Measurements from ENCODE around the gene MYCBP2. TPM values are rescaled to one million over a fixed set of nuclear protein-coding genes. Genes with fewer than 3 reads are reported as not detected.

MYCBP2 gene
- total RNA-seq, 1 experiment from 2014 or later, result 22.0 TPM

DNA sequence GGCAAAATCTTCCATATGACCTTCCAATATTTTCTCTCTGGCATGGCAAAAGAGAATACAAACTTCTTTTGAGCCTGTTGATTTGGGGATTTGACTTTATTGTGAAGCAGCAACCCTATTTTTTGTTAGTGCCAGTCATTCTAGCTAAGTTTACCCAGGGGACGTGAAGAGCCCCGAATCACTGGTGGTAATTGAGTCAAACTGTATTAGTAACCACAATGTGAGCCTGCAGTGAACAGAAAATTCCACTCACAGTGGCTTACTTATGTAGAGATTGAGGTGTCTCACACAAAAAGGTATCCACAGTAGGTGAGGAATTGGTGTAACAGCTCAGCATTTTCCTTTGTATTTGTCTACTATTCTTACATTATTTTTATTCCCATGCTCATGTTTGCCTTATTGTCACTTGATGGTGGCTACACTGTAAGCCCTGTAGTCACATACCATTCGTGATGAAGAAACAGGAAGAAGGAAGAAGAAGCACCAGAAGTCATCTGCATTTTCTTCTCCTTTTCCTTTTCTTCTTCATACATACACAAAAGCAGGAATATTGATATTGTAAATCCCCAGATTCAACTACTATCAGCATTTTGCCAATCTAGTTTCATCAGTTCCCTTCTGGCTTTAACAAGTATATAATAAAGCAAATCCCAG is 33.3 kb upstream of the MYCBP2 start:
- CTCF ChIA-PET, result no interaction called here
- TF ChIP-seq, protein P1, sequence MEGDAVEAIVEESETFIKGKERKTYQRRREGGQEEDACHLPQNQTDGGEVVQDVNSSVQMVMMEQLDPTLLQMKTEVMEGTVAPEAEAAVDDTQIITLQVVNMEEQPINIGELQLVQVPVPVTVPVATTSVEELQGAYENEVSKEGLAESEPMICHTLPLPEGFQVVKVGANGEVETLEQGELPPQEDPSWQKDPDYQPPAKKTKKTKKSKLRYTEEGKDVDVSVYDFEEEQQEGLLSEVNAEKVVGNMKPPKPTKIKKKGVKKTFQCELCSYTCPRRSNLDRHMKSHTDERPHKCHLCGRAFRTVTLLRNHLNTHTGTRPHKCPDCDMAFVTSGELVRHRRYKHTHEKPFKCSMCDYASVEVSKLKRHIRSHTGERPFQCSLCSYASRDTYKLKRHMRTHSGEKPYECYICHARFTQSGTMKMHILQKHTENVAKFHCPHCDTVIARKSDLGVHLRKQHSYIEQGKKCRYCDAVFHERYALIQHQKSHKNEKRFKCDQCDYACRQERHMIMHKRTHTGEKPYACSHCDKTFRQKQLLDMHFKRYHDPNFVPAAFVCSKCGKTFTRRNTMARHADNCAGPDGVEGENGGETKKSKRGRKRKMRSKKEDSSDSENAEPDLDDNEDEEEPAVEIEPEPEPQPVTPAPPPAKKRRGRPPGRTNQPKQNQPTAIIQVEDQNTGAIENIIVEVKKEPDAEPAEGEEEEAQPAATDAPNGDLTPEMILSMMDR (IDR thresholded peaks at IDR 0.05; ENCODE audit: unreplicated experiment), result no peak
- no peak for DNase-seq
- intact Hi-C loops (cut with micrococcal nuclease; ENCODE audit: unreplicated experiment), result no loop called here
- Mint-ChIP-seq H3K4me3 (ENCODE audit: low read depth, unreplicated experiment) (no peak overlapping the region), H3K27me3 (ENCODE audit: unreplicated experiment) (no peaks in the 10 kb centered on the region), H3K4me1 (ENCODE audit: low read depth, unreplicated experiment) (no peaks in the 10 kb centered on the region), H3K27ac (ENCODE audit: unreplicated experiment) (no peak overlapping the region), H3K9me3 (ENCODE audit: low read depth, unreplicated experiment) (no peaks in the 10 kb centered on the region), H3K36me3 (ENCODE audit: insufficient read depth, unreplicated experiment) (no peaks in the 10 kb centered on the region)
- no TSS peak for BruUV-seq (replicated peaks)

- H3K27ac Mint-ChIP-seq (ENCODE audit: unreplicated experiment), result no peak overlapping the region
- TF ChIP-seq, protein P1 (IDR thresholded peaks at IDR 0.05; ENCODE audit: unreplicated experiment), result no peak
Observed at GRCh38 chr13:77359171-77359570, 32.3 kb upstream of the MYCBP2 start.

DNA sequence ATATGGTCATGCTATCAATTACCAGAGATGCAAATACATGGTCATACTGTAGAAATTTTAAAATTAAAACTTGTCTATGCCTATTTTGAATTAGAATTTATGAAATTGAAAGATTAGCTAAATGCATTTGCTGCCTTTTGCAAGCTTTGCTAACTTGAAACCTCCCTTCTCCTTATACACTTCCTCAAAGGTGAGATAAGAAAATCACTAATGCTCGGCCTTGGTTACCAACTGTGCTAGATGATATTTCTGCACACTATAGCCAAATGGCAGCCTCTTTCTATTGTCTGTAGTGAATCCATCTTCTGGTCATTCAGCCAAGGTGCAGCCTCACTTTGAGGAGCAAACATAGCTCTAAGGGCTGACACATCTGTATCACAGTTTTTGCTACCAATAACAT is 31.1 kb upstream of the MYCBP2 start:
- no peak for DNase-seq
- H3K27me3 Mint-ChIP-seq (ENCODE audit: unreplicated experiment), result no peaks in the 10 kb centered on the region
- BruUV-seq (replicated peaks), result no TSS peak
- TF ChIP-seq, protein P1 (IDR thresholded peaks at IDR 0.05; ENCODE audit: unreplicated experiment), result no peak
- intact Hi-C loops (cut with micrococcal nuclease; ENCODE audit: unreplicated experiment), result no loop called here
- H3K4me3 Mint-ChIP-seq (ENCODE audit: low read depth, unreplicated experiment), result no peak overlapping the region
- H3K27ac Mint-ChIP-seq (ENCODE audit: unreplicated experiment), result no peak overlapping the region
- CTCF ChIA-PET, result interaction anchor here (0.6 kb wide), 1 partner anchor 287 kb away, joined by 3 read pairs; no protein-coding TSS in a partner anchor
- no peaks in the 10 kb centered on the region for H3K36me3 Mint-ChIP-seq (ENCODE audit: insufficient read depth, unreplicated experiment)
- H3K9me3 Mint-ChIP-seq (ENCODE audit: low read depth, unreplicated experiment), result no peaks in the 10 kb centered on the region
- H3K4me1 Mint-ChIP-seq (ENCODE audit: low read depth, unreplicated experiment), result no peaks in the 10 kb centered on the region

More at GRCh38 chr13:77359171-77359570, 32.3 kb upstream of the MYCBP2 start:
- intact Hi-C loops (cut with micrococcal nuclease; ENCODE audit: unreplicated experiment), result no loop called here
- H3K27me3 Mint-ChIP-seq (ENCODE audit: unreplicated experiment), result no peaks in the 10 kb centered on the region
- BruUV-seq (replicated peaks), result no TSS peak
- DNase-seq, result no peak
- no peaks in the 10 kb centered on the region for H3K9me3 Mint-ChIP-seq (ENCODE audit: low read depth, unreplicated experiment)
- H3K4me1 Mint-ChIP-seq (ENCODE audit: low read depth, unreplicated experiment), result no peaks in the 10 kb centered on the region
- no peak overlapping the region for H3K4me3 Mint-ChIP-seq (ENCODE audit: low read depth, unreplicated experiment)
- CTCF ChIA-PET, result no interaction called here
- no peaks in the 10 kb centered on the region for H3K36me3 Mint-ChIP-seq (ENCODE audit: insufficient read depth, unreplicated experiment)

DNA sequence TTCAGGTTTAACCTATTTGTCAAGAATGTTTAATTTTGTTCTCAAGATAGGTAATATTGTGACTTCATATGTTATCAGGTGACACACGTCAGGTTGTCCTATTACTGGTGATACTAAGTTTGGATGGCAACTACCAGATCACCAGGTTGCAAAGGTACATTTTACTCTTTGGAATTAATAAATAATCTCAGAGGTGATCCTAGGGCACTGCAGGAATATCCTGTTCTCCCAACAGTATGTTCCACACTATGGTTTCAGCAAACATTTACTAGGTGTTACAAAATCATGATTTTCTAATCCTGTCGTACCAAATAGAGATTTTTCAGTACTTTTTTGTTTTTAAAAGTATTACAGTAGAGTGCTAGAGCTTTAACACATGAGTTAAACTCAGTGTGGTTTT is 29.3 kb upstream of the MYCBP2 start:
- BruUV-seq (replicated peaks), result no TSS peak
- H3K4me1 Mint-ChIP-seq (ENCODE audit: low read depth, unreplicated experiment), result no peaks in the 10 kb centered on the region
- H3K36me3 Mint-ChIP-seq (ENCODE audit: insufficient read depth, unreplicated experiment), result no peaks in the 10 kb centered on the region
- intact Hi-C loops (cut with micrococcal nuclease; ENCODE audit: unreplicated experiment), result no loop called here
- H3K9me3 Mint-ChIP-seq (ENCODE audit: low read depth, unreplicated experiment), result no peaks in the 10 kb centered on the region
- no peak overlapping the region for H3K4me3 Mint-ChIP-seq (ENCODE audit: low read depth, unreplicated experiment)
- TF ChIP-seq, protein P1 (IDR thresholded peaks at IDR 0.05; ENCODE audit: unreplicated experiment), result no peak
- CTCF ChIA-PET, result no interaction called here
- H3K27ac Mint-ChIP-seq (ENCODE audit: unreplicated experiment), result no peak overlapping the region
- no peaks in the 10 kb centered on the region for H3K27me3 Mint-ChIP-seq (ENCODE audit: unreplicated experiment)
- no peak for DNase-seq

Data from Calu3 (cell line).